B cell (primary cell): Measurements from ENCODE around the gene NFYC.
A peak's percentile ranks its signal among the peaks of the same experiment; 100 is the strongest.

Experiments used
- CTCF ChIP-seq: fragments of 200-600 bp; IDR thresholded peaks from one replicate; pipeline ENCODE4 v1.8.0; 2022; ENCODE audit warnings: antibody characterized with exemption, mild to moderate bottlenecking
- EZH2 ChIP-seq: IDR thresholded peaks from 2 replicates; pipeline ENCODE4 v1.6.1; 2012; ENCODE audit warnings: borderline replicate concordance, low read depth, mild to moderate bottlenecking, moderate library complexity, low read length; ENCODE audit not compliant: insufficient read depth, poor library complexity, severe bottlenecking

- TF ChIP-seq CTCF = no peak
- TF ChIP-seq EZH2 = peak; percentile 63
Measured at GRCh38 chr1:40784141-40784770, 92.8 kb downstream of the NFYC start.
